GM18498 (cell line): ENCODE measurements around the gene KRT35.

Source experiments
- ATAC-seq: cut with Tn5 transposase; IDR thresholded peaks from one replicate; pipeline ENCODE4 v1.9.1; 2021; ENCODE audit warnings: mild to moderate bottlenecking, moderate library complexity; ENCODE audit not compliant: unreplicated experiment

The KRT35 gene

GRCh38 chr17:41512546-41513167 is 31.7 kb upstream of the KRT35 start:
- no peak for ATAC-seq

GRCh38 chr17:41511716-41512115 is 30.8 kb upstream of the KRT35 start:
- ATAC-seq = no peak

- no peak for ATAC-seq
These were observed 30.2 kb upstream of the KRT35 start for GRCh38 chr17:41511116-41511515.

GRCh38 chr17:41510251-41511065 is 29.5 kb upstream of the KRT35 start:
- no peak for ATAC-seq

GRCh38 chr17:41507315-41507880 is 26.4 kb upstream of the KRT35 start:
- ATAC-seq = no peak

GRCh38 chr17:41505809-41506767 is 25.1 kb upstream of the KRT35 start:
- no peak for ATAC-seq

- no peak for ATAC-seq
These were observed 24.3 kb upstream of the KRT35 start, which contains the start of gene KRT13 for GRCh38 chr17:41505007-41505808. KRT13 (minus strand) TSS chr17:41505612; CDS start chr17:41505550, 62 bp downstream.

- no peak for ATAC-seq
These were observed 23.5 kb upstream of the KRT35 start for GRCh38 chr17:41504246-41504977.

GRCh38 chr17:41503202-41503601 is 22.3 kb upstream of the KRT35 start:
- no peak for ATAC-seq

- ATAC-seq = no peak
These were observed 19.4 kb upstream of the KRT35 start for GRCh38 chr17:41500131-41500911.

- ATAC-seq = no peak
These were observed 18.8 kb upstream of the KRT35 start for GRCh38 chr17:41499714-41500113.

- no peak for ATAC-seq
These were observed 17.3 kb upstream of the KRT35 start for GRCh38 chr17:41498276-41498675.

- ATAC-seq = no peak
These were observed 16.0 kb upstream of the KRT35 start for GRCh38 chr17:41496803-41497484.

- no peak for ATAC-seq
These were observed 13.6 kb upstream of the KRT35 start for GRCh38 chr17:41494524-41494923.

- ATAC-seq = no peak
These were observed 11.8 kb upstream of the KRT35 start for GRCh38 chr17:41492771-41493170.

GRCh38 chr17:41492351-41492750 is 11.4 kb upstream of the KRT35 start:
- no peak for ATAC-seq

GRCh38 chr17:41491476-41491875 is 10.5 kb upstream of the KRT35 start:
- no peak for ATAC-seq
